ENCODE results near the gene TPM1.

DNA sequence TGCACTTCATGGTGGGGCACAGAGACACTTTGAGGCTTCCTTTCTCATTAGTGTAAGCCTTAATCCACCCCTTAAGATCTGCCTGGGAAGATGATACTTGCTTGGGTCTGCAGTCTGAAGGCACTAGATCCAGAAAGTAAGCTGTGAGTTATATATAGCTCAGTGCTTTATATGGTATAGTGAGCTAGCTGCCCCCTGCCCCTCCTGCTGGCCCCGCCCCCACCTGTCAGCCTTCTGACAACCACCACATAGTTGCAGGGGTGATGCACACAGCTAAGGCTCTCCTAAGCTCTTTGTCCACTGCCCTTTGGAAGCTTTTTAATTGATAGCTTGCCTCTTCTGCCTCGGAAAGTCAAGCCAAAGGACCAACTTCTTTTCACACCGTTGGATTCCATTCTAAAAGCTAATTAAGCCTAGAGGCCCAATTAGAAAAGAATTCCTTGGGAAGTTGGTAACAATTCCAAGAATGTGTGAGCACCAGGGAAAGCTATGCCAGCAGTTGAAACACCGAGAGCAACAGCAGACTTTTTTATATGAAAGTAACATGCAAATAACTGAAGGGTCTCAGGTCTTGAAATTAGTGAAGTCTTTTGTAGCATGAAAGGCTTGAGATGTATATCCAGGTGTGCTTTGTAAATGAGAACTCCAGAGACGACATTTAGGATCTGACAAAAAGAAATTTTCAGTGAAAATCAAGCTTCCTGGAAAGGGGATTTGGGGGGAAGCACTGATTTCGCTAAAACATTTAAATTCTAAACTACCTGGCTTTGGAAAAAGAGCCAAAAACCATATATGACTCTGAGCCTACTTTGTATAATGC, 2.3 kb downstream of the TPM1 start:
- TF ChIP-seq, protein P1, sequence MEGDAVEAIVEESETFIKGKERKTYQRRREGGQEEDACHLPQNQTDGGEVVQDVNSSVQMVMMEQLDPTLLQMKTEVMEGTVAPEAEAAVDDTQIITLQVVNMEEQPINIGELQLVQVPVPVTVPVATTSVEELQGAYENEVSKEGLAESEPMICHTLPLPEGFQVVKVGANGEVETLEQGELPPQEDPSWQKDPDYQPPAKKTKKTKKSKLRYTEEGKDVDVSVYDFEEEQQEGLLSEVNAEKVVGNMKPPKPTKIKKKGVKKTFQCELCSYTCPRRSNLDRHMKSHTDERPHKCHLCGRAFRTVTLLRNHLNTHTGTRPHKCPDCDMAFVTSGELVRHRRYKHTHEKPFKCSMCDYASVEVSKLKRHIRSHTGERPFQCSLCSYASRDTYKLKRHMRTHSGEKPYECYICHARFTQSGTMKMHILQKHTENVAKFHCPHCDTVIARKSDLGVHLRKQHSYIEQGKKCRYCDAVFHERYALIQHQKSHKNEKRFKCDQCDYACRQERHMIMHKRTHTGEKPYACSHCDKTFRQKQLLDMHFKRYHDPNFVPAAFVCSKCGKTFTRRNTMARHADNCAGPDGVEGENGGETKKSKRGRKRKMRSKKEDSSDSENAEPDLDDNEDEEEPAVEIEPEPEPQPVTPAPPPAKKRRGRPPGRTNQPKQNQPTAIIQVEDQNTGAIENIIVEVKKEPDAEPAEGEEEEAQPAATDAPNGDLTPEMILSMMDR (IDR thresholded peaks at IDR 0.05) = no peak
- TF ChIP-seq POLR2A (IDR thresholded peaks at IDR 0.05) = no peak
